ENCODE data around the gene IQSEC2. TPM values are rescaled to one million over a fixed set of nuclear protein-coding genes. Genes with fewer than 3 reads are reported as not detected.

Gene IQSEC2
- total and polyA plus RNA-seq, 2 of the 13 experiments (the other 11 are each of a cell fraction or from before 2014, with no cell fraction given): 0.13 to 0.21 TPM

- TF ChIP-seq ATF5 (CRISPR knock-in tag; IDR thresholded peaks at IDR 0.05; ENCODE audit: low read depth) (no peak), ZFY (CRISPR knock-in tag; IDR thresholded peaks at IDR 0.05) (no peak), ZNF207 (IDR thresholded peaks at IDR 0.05; ENCODE audit: borderline replicate concordance) (no peak), ZBTB7A (CRISPR knock-in tag; IDR thresholded peaks at IDR 0.05) (no peak)
- Histone ChIP-seq H3K4me3 (replicated peaks in 1 of 3; ENCODE audit: insufficient read depth in 1 of 3, low read depth in 2 of 3, low read length in 3 of 3) (no peak overlapping the region), H3K9ac (ENCODE audit: insufficient read depth, low read depth, low read length) (no peak overlapping the region), H3K4me2 (ENCODE audit: low read depth, low read length) (no peak overlapping the region), H3K27ac (ENCODE audit: extremely low read length, insufficient read depth, low read length) (no peak overlapping the region), H2AFZ (ENCODE audit: low read length) (no peak overlapping the region), H3K27me3 (ENCODE audit: control insufficient read depth in 1 of 2, insufficient read depth in 2 of 2, low read length in 2 of 2) (peaks cover 4 to 19% of the 10 kb centered on the region in 2 experiments; a peak in 4 of 5 replicates), H3K79me2 (ENCODE audit: insufficient read depth, low read length) (no peaks in the 10 kb centered on the region), H3K9me3 (ENCODE audit: low read length) (no peaks in the 10 kb centered on the region), H3K36me3 (replicated peaks in 1 of 2; ENCODE audit: control insufficient read depth in 1 of 2, insufficient read depth in 2 of 2, low read length in 2 of 2) (no peaks in the 10 kb centered on the region), H3K4me1 (ENCODE audit: insufficient read depth, low read length) (no peaks in the 10 kb centered on the region), H4K20me1 (ENCODE audit: insufficient read depth, low read length) (no peaks in the 10 kb centered on the region)
- BruUV-seq (replicated peaks): no TSS peak
- 0% methylated on average over 1 of the region's 15 CpGs for WGBS (ENCODE audit: low lambda C conversion rate)
- ChIA-PET POLR2A (no interaction called here), CTCF (ENCODE audit: low intra/inter-chr PET ratio, low total read pairs) (no interaction called here)
- DNase-seq (ENCODE audit: low spot score) (no peak), FAIRE-seq (no peak), ATAC-seq (no peak)
- intact Hi-C loops (cut with micrococcal nuclease; ENCODE audit: unreplicated experiment) (no loop called here), in situ Hi-C loops (cut with HindIII; ENCODE audit: extremely low pct_ligation_motif_present, low pct_unique_long_range_greater_than_20kb) (loop anchor here (10.0 kb wide), 2 partner anchors 129 to 169 kb away; no protein-coding TSS in a partner anchor)
Observed at GRCh38 chrX:53316111-53316859, 34.9 kb upstream of the IQSEC2 start.

DNA sequence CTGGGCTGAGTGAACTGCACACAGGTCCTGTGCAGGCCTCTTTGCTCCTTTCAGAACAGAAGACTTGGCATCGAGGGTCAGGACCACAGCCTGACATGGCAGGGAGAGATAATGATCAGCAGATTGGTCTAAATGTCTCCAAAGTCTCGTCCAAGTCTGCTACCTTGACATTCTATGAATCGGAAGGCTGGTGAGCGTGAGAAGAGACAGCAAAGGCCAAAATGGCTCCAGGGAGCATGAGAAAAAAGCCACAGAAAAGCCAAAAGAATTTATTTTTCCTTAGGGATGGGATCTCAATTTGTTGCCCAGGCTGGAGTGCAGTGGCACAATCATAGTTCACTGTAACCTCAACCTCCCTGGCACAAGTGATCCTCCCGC, 32.3 kb upstream of the IQSEC2 start:
- WGBS (ENCODE audit: low lambda C conversion rate): 67% methylated on average over 3 of the region's 5 CpGs
- TF ChIP-seq, protein P1, sequence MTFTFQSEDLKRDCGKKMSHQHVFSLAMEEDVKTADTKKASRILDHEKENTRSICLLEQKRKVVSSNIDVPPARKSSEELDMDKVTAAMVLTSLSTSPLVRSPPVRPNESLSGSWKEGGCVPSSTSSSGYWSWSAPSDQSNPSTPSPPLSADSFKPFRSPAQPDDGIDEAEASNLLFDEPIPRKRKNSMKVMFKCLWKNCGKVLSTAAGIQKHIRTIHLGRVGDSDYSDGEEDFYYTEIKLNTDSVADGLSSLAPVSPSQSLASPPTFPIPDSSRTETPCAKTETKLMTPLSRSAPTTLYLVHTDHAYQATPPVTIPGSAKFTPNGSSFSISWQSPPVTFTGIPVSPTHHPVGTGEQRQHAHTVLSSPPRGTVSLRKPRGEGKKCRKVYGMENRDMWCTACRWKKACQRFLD (CRISPR knock-in tag; IDR thresholded peaks at IDR 0.05; ENCODE audit: borderline replicate concordance): no peak
- TF ChIP-seq ZNF761 (CRISPR knock-in tag; conservative IDR thresholded peaks at IDR 0.05) (no peak), MEF2D (CRISPR knock-in tag; IDR thresholded peaks at IDR 0.05) (no peak), THAP7 (CRISPR knock-in tag; IDR thresholded peaks at IDR 0.05) (no peak), HMG20B (CRISPR knock-in tag; conservative IDR thresholded peaks at IDR 0.05) (no peak), EED (CRISPR knock-in tag; IDR thresholded peaks at IDR 0.05) (no peak), ZNF225 (CRISPR knock-in tag; IDR thresholded peaks at IDR 0.05) (no peak), DMTF1 (CRISPR knock-in tag; IDR thresholded peaks at IDR 0.05) (no peak)

More for the DNA sequence above, 32.3 kb upstream of the IQSEC2 start:
- POLR2A ChIA-PET: no interaction called here
- Histone ChIP-seq H3K4me3 (replicated peaks in 1 of 3; ENCODE audit: insufficient read depth in 1 of 3, low read depth in 2 of 3, low read length in 3 of 3) (no peak overlapping the region), H3K27ac (ENCODE audit: extremely low read length, insufficient read depth, low read length) (no peak overlapping the region), H2AFZ (ENCODE audit: low read length) (no peak overlapping the region), H4K20me1 (ENCODE audit: insufficient read depth, low read length) (no peaks in the 10 kb centered on the region), H3K27me3 (ENCODE audit: control insufficient read depth in 1 of 2, insufficient read depth in 2 of 2, low read length in 2 of 2) (no peaks in the 10 kb centered on the region), H3K4me2 (ENCODE audit: low read depth, low read length) (no peak overlapping the region), H3K36me3 (replicated peaks in 1 of 2; ENCODE audit: control insufficient read depth in 1 of 2, insufficient read depth in 2 of 2, low read length in 2 of 2) (no peaks in the 10 kb centered on the region), H3K4me1 (ENCODE audit: insufficient read depth, low read length) (no peaks in the 10 kb centered on the region), H3K9me3 (ENCODE audit: low read length) (no peaks in the 10 kb centered on the region), H3K79me2 (ENCODE audit: insufficient read depth, low read length) (no peaks in the 10 kb centered on the region), H3K9ac (ENCODE audit: insufficient read depth, low read depth, low read length) (no peak overlapping the region)
- ATAC-seq (no peak), FAIRE-seq (no peak), DNase-seq (ENCODE audit: low spot score) (no peak)
- BruUV-seq (replicated peaks): no TSS peak
- CTCF ChIA-PET (ENCODE audit: low intra/inter-chr PET ratio, low total read pairs): interaction anchor here (1.6 kb wide), 1 partner anchor 132 kb away, joined by 9 read pairs; no protein-coding TSS in a partner anchor
- intact Hi-C loops (cut with micrococcal nuclease; ENCODE audit: unreplicated experiment) (loop anchor here (1.0 kb wide), 1 partner anchor 169 kb away; no protein-coding TSS in a partner anchor), in situ Hi-C loops (cut with HindIII; ENCODE audit: extremely low pct_ligation_motif_present, low pct_unique_long_range_greater_than_20kb) (loop anchor here (10.0 kb wide), 2 partner anchors 131 to 171 kb away; no protein-coding TSS in a partner anchor)
